BLaER1 (cell line): ENCODE results near the gene CCDC106.

Source experiments
- H3K27ac ChIP-seq: shearing (Covaris generic); formaldehyde crosslinking; 2 replicates; pipeline ENCODE4 v1.8.1; 2022
- H3K27me3 ChIP-seq: shearing (Covaris generic); formaldehyde crosslinking; 2 replicates; pipeline ENCODE4 v1.8.1; 2022
- H3K36me3 ChIP-seq: shearing (Covaris generic); formaldehyde crosslinking; 2 replicates; pipeline ENCODE4 v1.8.1; 2022
- H3K4me1 ChIP-seq: shearing (Covaris generic); formaldehyde crosslinking; 2 replicates; pipeline ENCODE4 v1.8.1; 2022
- H3K4me2 ChIP-seq: shearing (Covaris generic); formaldehyde crosslinking; 2 replicates; pipeline ENCODE4 v1.8.1; 2022
- H3K4me3 ChIP-seq: shearing (Covaris generic); formaldehyde crosslinking; 2 replicates; pipeline ENCODE4 v1.8.1; 2022
- H3K9ac ChIP-seq: shearing (Covaris generic); formaldehyde crosslinking; 2 replicates; pipeline ENCODE4 v1.8.1; 2022
- H3K9me3 ChIP-seq: shearing (Covaris generic); formaldehyde crosslinking; 2 replicates; pipeline ENCODE4 v1.8.1; 2022
- H4K20me1 ChIP-seq: shearing (Covaris generic); formaldehyde crosslinking; 2 replicates; pipeline ENCODE4 v1.8.1; 2022
- Cebpa-rat ChIP-seq: shearing (Covaris generic); IDR thresholded peaks from 2 replicates; pipeline ENCODE4 v1.8.1; 2022

Gene CCDC106

GRCh38 chr19:55679343-55680257, 31.6 kb downstream of the CCDC106 start:
- H3K9me3 ChIP-seq, result no peaks in the 10 kb centered on the region
- H3K36me3 ChIP-seq, result peaks cover 63% of the 10 kb centered on the region
- H3K27me3 ChIP-seq, result no peaks in the 10 kb centered on the region
- H4K20me1 ChIP-seq, result peaks cover 96% of the 10 kb centered on the region
- H3K9ac ChIP-seq, result peak overlapping the region; percentile 66
- peak overlapping the region; percentile 98 for H3K27ac ChIP-seq
- H3K4me2 ChIP-seq, result peak overlapping the region; percentile 98
- peaks cover 60% of the 10 kb centered on the region for H3K4me1 ChIP-seq
- TF ChIP-seq Cebpa-rat, result no peak
- H3K4me3 ChIP-seq, result no peak overlapping the region

GRCh38 chr19:55680339-55681130, 32.5 kb downstream of the CCDC106 start:
- Histone ChIP-seq H3K9ac (no peak overlapping the region), H3K36me3 (peaks cover 73% of the 10 kb centered on the region), H3K27me3 (no peaks in the 10 kb centered on the region), H4K20me1 (peaks cover 100% of the 10 kb centered on the region), H3K4me1 (peaks cover 58% of the 10 kb centered on the region), H3K4me2 (no peak overlapping the region; the same call in 1 of the 2 replicates), H3K4me3 (no peak overlapping the region), H3K9me3 (no peaks in the 10 kb centered on the region), H3K27ac (peak overlapping the region; percentile 98; the same call in 1 of the 2 replicates)
- no peak for TF ChIP-seq Cebpa-rat

GRCh38 chr19:55681131-55682092, 33.4 kb downstream of the CCDC106 start:
- Histone ChIP-seq H3K4me1 (peaks cover 50% of the 10 kb centered on the region), H3K27ac (peak overlapping the region; percentile 98; the same call in 1 of the 2 replicates), H3K4me3 (no peak overlapping the region), H4K20me1 (peaks cover 100% of the 10 kb centered on the region), H3K9ac (0 out of 2 replicates have a peak overlapping the region, but pooled peaks have one; percentile 19), H3K4me2 (no peak overlapping the region), H3K36me3 (peaks cover 82% of the 10 kb centered on the region), H3K9me3 (no peaks in the 10 kb centered on the region), H3K27me3 (no peaks in the 10 kb centered on the region)
- TF ChIP-seq Cebpa-rat, result no peak

GRCh38 chr19:55683449-55684261, 35.6 kb downstream of the CCDC106 start:
- H3K27me3 ChIP-seq, result no peaks in the 10 kb centered on the region
- H3K4me2 ChIP-seq, result no peak overlapping the region
- H3K9ac ChIP-seq, result no peak overlapping the region
- no peak overlapping the region for H3K4me3 ChIP-seq
- H4K20me1 ChIP-seq, result peaks cover 100% of the 10 kb centered on the region
- no peak for TF ChIP-seq Cebpa-rat
- peaks cover 46% of the 10 kb centered on the region for H3K4me1 ChIP-seq
- H3K36me3 ChIP-seq, result peaks cover 98% of the 10 kb centered on the region
- H3K9me3 ChIP-seq, result no peaks in the 10 kb centered on the region
- no peak overlapping the region for H3K27ac ChIP-seq

GRCh38 chr19:55684946-55685681, 37.1 kb downstream of the CCDC106 start:
- peaks cover 100% of the 10 kb centered on the region for H4K20me1 ChIP-seq
- H3K4me3 ChIP-seq, result no peak overlapping the region
- no peak for TF ChIP-seq Cebpa-rat
- H3K4me1 ChIP-seq, result peaks cover 46% of the 10 kb centered on the region
- no peak overlapping the region for H3K4me2 ChIP-seq
- H3K36me3 ChIP-seq, result peaks cover 98% of the 10 kb centered on the region
- no peaks in the 10 kb centered on the region for H3K9me3 ChIP-seq
- H3K9ac ChIP-seq, result no peak overlapping the region
- no peak overlapping the region for H3K27ac ChIP-seq
- H3K27me3 ChIP-seq, result no peaks in the 10 kb centered on the region

- Histone ChIP-seq H3K9me3 (no peaks in the 10 kb centered on the region), H3K9ac (no peak overlapping the region), H3K4me1 (peaks cover 43% of the 10 kb centered on the region)
Observed at GRCh38 chr19:55685776-55686175, 37.8 kb downstream of the CCDC106 start.

GRCh38 chr19:55686311-55687050, 38.5 kb downstream of the CCDC106 start:
- TF ChIP-seq Cebpa-rat, result no peak
- Histone ChIP-seq H3K4me2 (no peak overlapping the region), H3K4me3 (no peak overlapping the region), H3K27ac (no peak overlapping the region), H3K9me3 (no peaks in the 10 kb centered on the region), H4K20me1 (peaks cover 99% of the 10 kb centered on the region), H3K27me3 (no peaks in the 10 kb centered on the region), H3K36me3 (peaks cover 98% of the 10 kb centered on the region), H3K9ac (no peak overlapping the region), H3K4me1 (peaks cover 36% of the 10 kb centered on the region)

More at GRCh38 chr19:55685776-55686175, 37.8 kb downstream of the CCDC106 start:
- H3K36me3 ChIP-seq, result peaks cover 98% of the 10 kb centered on the region
- no peaks in the 10 kb centered on the region for H3K27me3 ChIP-seq
- peaks cover 100% of the 10 kb centered on the region for H4K20me1 ChIP-seq
- TF ChIP-seq Cebpa-rat, result no peak
- H3K4me2 ChIP-seq, result no peak overlapping the region
- H3K27ac ChIP-seq, result no peak overlapping the region
- H3K4me3 ChIP-seq, result no peak overlapping the region
